Endothelial cell (in vitro differentiated cells): ENCODE data around the gene STX8. TPM values are rescaled to one million over a fixed set of nuclear protein-coding genes. Genes with fewer than 3 reads are reported as not detected.

Experiments used
- DNase-seq: peaks from one replicate; pipeline ENCODE4 v3.0.0; 2021; ENCODE audit warnings: low spot score
- H3K27ac Mint-ChIP-seq: one replicate; pipeline ENCODE4 v1.8.0; 2021; ENCODE audit warnings: mixed read lengths, inconsistent platforms; ENCODE audit not compliant: unreplicated experiment
- H3K27me3 Mint-ChIP-seq: one replicate; pipeline ENCODE4 v1.8.0; 2021; ENCODE audit warnings: mild to moderate bottlenecking, moderate library complexity, mixed read lengths, inconsistent platforms; ENCODE audit not compliant: unreplicated experiment
- H3K36me3 Mint-ChIP-seq: one replicate; pipeline ENCODE4 v1.8.0; 2021; ENCODE audit warnings: mild to moderate bottlenecking, low read depth, mixed read lengths, inconsistent platforms; ENCODE audit not compliant: unreplicated experiment
- H3K4me1 Mint-ChIP-seq: one replicate; pipeline ENCODE4 v1.8.0; 2021; ENCODE audit warnings: mild to moderate bottlenecking, mixed read lengths, inconsistent platforms; ENCODE audit not compliant: unreplicated experiment
- H3K4me3 Mint-ChIP-seq: one replicate; pipeline ENCODE4 v1.8.0; 2021; ENCODE audit warnings: mild to moderate bottlenecking, mixed read lengths, inconsistent platforms; ENCODE audit not compliant: unreplicated experiment
- H3K9me3 Mint-ChIP-seq: one replicate; pipeline ENCODE4 v1.8.0; 2021; ENCODE audit warnings: mixed read lengths, inconsistent platforms; ENCODE audit not compliant: unreplicated experiment
- CTCF ChIP-seq: fragments of 200-600 bp; sonication (generic); IDR thresholded peaks from one replicate; pipeline ENCODE4 v1.5.0; 2021; ENCODE audit warnings: antibody characterized with exemption; ENCODE audit not compliant: unreplicated experiment
- total RNA-seq: library from RNA; stranded (reverse); fragmentation: NEBNext Ultra II Directional; extraction: Animal tissue kit (Norgen Biotek cat#: 25700); gene quantifications from one replicate; pipeline ENCODE4 v1.2.1, GENCODE V29; 2021; ENCODE audit not compliant: unreplicated experiment

The STX8 gene
- total RNA-seq, 1 donor from 2014 or later = 49.2 TPM

DNA sequence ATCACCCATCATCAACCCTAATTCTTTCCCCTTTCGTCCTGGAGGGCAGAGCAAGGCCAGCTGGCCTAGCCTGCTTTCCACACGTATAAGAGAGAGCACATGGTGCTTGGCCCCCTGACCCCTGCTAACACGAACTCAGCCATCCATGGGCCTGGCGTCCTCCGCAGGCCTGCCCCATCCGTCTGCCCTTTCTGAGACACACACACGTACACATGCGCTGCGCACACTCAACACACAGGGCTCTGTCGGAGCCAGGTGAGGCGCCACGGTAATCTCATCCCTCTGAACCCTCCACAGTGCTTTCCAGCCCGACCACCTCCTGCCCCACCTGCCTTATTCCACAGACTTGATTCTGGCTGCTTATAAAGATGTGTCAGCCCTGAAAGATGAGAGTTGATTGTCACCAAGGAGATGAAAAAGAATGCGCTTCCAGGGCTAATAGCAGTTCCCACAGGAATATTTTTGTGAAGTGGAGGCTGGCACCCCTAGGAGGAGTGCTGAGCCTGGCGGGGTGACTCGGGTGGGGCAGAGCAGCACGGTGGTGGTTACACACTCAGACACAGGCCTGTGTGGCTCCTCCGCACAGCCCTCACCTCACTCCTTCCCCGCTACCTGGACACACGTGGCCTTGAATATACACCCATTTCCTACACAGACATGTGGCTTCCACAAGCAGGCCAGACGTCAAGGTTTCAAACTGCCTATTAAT lies 326.2 kb downstream of the STX8 start:
- DNase-seq = no peak
- TF ChIP-seq CTCF = no peak
- H3K27ac Mint-ChIP-seq = peak overlapping the region; percentile 57
- H3K4me1 Mint-ChIP-seq = peaks cover 2% of the 10 kb centered on the region
- no peak overlapping the region for H3K4me3 Mint-ChIP-seq
- H3K9me3 Mint-ChIP-seq = no peaks in the 10 kb centered on the region
- H3K36me3 Mint-ChIP-seq = peaks cover 3% of the 10 kb centered on the region
- peaks cover 4% of the 10 kb centered on the region for H3K27me3 Mint-ChIP-seq

DNA sequence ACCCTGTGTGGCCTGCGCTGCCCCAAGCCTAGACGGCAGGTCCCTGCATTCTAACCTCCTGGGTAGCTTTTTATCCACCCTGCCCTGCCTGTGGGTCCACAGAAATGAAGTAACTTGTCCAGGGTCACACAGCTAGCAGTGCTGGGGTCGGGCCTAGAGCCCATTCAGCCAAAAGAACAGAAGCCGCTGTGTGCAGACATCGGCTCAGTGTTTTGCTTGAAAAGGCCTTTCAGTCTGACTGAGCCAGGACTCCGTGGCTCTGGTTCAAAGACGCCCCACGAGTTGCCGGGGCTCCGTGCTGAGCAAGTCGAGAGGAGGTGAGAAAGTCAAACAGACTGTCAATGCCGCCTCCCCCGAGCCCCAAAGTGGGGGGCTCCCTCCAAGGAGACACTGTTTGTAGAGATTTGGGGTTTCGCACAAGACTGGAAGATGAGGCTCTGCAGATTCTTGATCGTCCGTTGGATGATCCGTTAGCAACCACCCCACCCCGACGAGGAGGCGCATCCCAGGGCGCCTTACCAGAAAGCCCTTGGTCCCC lies 328.1 kb downstream of the STX8 start:
- H3K9me3 Mint-ChIP-seq = no peaks in the 10 kb centered on the region

GRCh38 chr17:9244066-9245052 lies 331.3 kb downstream of the STX8 start:
- no peak for TF ChIP-seq CTCF
- Mint-ChIP-seq H3K27me3 (peaks cover 8% of the 10 kb centered on the region), H3K36me3 (peaks cover 1% of the 10 kb centered on the region), H3K27ac (no peak overlapping the region), H3K4me1 (peaks cover 4% of the 10 kb centered on the region), H3K9me3 (no peaks in the 10 kb centered on the region), H3K4me3 (no peak overlapping the region)
- no peak for DNase-seq

More for the DNA sequence above, 328.1 kb downstream of the STX8 start:
- Mint-ChIP-seq H3K36me3 (peaks cover 3% of the 10 kb centered on the region), H3K27ac (no peak overlapping the region), H3K27me3 (peaks cover 4% of the 10 kb centered on the region), H3K4me1 (peaks cover 2% of the 10 kb centered on the region), H3K4me3 (no peak overlapping the region)
- no peak for DNase-seq
- TF ChIP-seq CTCF = no peak

GRCh38 chr17:9242983-9243382 lies 332.6 kb downstream of the STX8 start:
- no peak overlapping the region for H3K4me3 Mint-ChIP-seq

More at GRCh38 chr17:9242983-9243382, 332.6 kb downstream of the STX8 start:
- no peaks in the 10 kb centered on the region for H3K36me3 Mint-ChIP-seq
- H3K27ac Mint-ChIP-seq = no peak overlapping the region
- peaks cover 10% of the 10 kb centered on the region for H3K27me3 Mint-ChIP-seq
- H3K9me3 Mint-ChIP-seq = no peaks in the 10 kb centered on the region
- no peak for TF ChIP-seq CTCF
- H3K4me1 Mint-ChIP-seq = peaks cover 13% of the 10 kb centered on the region
- DNase-seq = no peak
